SJCRH30 (cell line): ENCODE measurements around the gene CEACAM6. TPM values are rescaled to one million over a fixed set of nuclear protein-coding genes. Genes with fewer than 3 reads are reported as not detected.

Experiments
- total RNA-seq: library from RNA; depleted of rRNA; stranded (reverse); fragments of >200 nt; shearing (Covaris generic); gene quantifications from 2 replicates; pipeline ENCODE4 v1.2.3, GENCODE V29; 2014; rRNA removed

CEACAM6 gene
- total RNA-seq, 1 experiment from 2014 or later, result not detected

Other genes starting within 250 kb of the CEACAM6 start
- gene CEACAM21, start 179.4 kb upstream of the CEACAM6 start, total RNA-seq, result 5.5 and 5.6 TPM in 2 replicates
- gene CEACAM4, start 128.5 kb upstream of the CEACAM6 start, total RNA-seq, result not detected in 2 replicates
- not detected in 2 replicates for gene CEACAM7, start 67.3 kb upstream of the CEACAM6 start, total RNA-seq
- not detected in 2 replicates for gene CEACAM5, start 46.9 kb upstream of the CEACAM6 start, total RNA-seq
- gene CEACAM3, start 41.1 kb downstream of the CEACAM6 start, total RNA-seq, result not detected in 2 replicates
- gene LYPD4, start 89.2 kb downstream of the CEACAM6 start, total RNA-seq, result not detected in 2 replicates
- not detected in 2 replicates for gene DMRTC2, start 89.5 kb downstream of the CEACAM6 start, total RNA-seq
- 2,068 and 2,616 TPM in 2 replicates for gene RPS19, start 104.7 kb downstream of the CEACAM6 start, total RNA-seq
- gene CD79A, start 121.7 kb downstream of the CEACAM6 start, total RNA-seq, result 0.61 TPM in 1 of 2 replicates, not detected in the other
- 52.4 and 53.8 TPM in 2 replicates for gene ARHGEF1, start 127.7 kb downstream of the CEACAM6 start, total RNA-seq
- gene ERFL, start 172.9 kb downstream of the CEACAM6 start, total RNA-seq, result not detected in 2 replicates
- 106 and 129 TPM in 2 replicates for gene RABAC1, start 203.8 kb downstream of the CEACAM6 start, total RNA-seq
- 11.2 and 12.1 TPM in 2 replicates for gene ATP1A3, start 238.7 kb downstream of the CEACAM6 start, total RNA-seq